ENCODE data around the gene DRGX.

- TF ChIP-seq CTCF (IDR thresholded peaks at IDR 0.05) (no peak), POLR2A (IDR thresholded peaks at IDR 0.05) (no peak)
Observed at GRCh38 chr10:49325916-49326783, 69.7 kb downstream of the DRGX start.

All from uterus (tissue), 2 donors.